Heart left ventricle (tissue), 13 donors: ENCODE measurements around the gene JAGN1.

Experiments used
- CTCF ChIP-seq, 12 donors: fragments of 200-600 bp; sonication (generic) in 4 of 12; IDR thresholded peaks; one replicate each; pipeline versions ENCODE4 v1.5.0 to v1.8.0; 2018 to 2022; ENCODE audit warnings: antibody characterized with exemption in 12 of 12, mild to moderate bottlenecking in 5 of 12
- POLR2A ChIP-seq, 2 donors: fragments of 450-650 bp; IDR thresholded peaks; one replicate each; pipeline ENCODE4 v1.6.1; 2017; ENCODE audit warnings: antibody characterized with exemption in 2 of 2, mild to moderate bottlenecking in 2 of 2, moderate library complexity in 2 of 2
- donor health status: ischemic (EF 13 %, LVEDD 7.1; RV severe dilation, severe dysfunction).
- donor health status: DM: no; HTN: yes; CAD: no.
- donor health status: DM: no; HTN: no; CAD: no.
- donor health status: ischemic (EF 25% LVEDD 6.9; RV normal size, moderate dysfunction).
- donor health status: ischemic (EF 25% LVEDD 5.7; RV mildly dilated, moderate dysfunction).
- donor health status: ischemic (EF 35%, LVEDD 5.7; RV mildly dilated, moderate dysfunction).
- donor health status: nonischemic (EF 11% LVEDD 7.7; RV severe dilation, severe dysfunction).
- donor health status: DM: yes; HTN: yes; CAD: no.
- donor health status: PGD.
- donor health status: ischemic (EF 29% LVEDD 5.4; RV normal size, mild dysfunction).
- donor health status: nonischemic (EF 23%, LVEDD 6.1; RV moderate dilation, normal function).

GRCh38 chr3:9912294-9912935, 22.0 kb downstream of the JAGN1 start:
- TF ChIP-seq CTCF (IDR thresholded peaks at IDR 0.05) = no peak
- TF ChIP-seq POLR2A (IDR thresholded peaks at IDR 0.05) = no peak
